NCI-H1105 (cell line): Measurements from ENCODE around the gene FOXL3.
A peak's percentile ranks its signal among the peaks of the same experiment; 100 is the strongest.

ENCODE experiments used
- DNase-seq: peaks from one replicate; lab custom pipeline; 2025; lab: John Stamatoyannopoulos, UW

FOXL3 gene

GRCh38 chr7:302054-302992 lies 12.4 kb downstream of the FOXL3 start:
- DNase-seq = no peak

- no peak for DNase-seq
Measured at GRCh38 chr7:303425-303824, 13.5 kb downstream of the FOXL3 start.

- no peak for DNase-seq
Measured at GRCh38 chr7:303884-304573, 14.1 kb downstream of the FOXL3 start.

GRCh38 chr7:304574-305409 lies 14.8 kb downstream of the FOXL3 start:
- no peak for DNase-seq

DNA sequence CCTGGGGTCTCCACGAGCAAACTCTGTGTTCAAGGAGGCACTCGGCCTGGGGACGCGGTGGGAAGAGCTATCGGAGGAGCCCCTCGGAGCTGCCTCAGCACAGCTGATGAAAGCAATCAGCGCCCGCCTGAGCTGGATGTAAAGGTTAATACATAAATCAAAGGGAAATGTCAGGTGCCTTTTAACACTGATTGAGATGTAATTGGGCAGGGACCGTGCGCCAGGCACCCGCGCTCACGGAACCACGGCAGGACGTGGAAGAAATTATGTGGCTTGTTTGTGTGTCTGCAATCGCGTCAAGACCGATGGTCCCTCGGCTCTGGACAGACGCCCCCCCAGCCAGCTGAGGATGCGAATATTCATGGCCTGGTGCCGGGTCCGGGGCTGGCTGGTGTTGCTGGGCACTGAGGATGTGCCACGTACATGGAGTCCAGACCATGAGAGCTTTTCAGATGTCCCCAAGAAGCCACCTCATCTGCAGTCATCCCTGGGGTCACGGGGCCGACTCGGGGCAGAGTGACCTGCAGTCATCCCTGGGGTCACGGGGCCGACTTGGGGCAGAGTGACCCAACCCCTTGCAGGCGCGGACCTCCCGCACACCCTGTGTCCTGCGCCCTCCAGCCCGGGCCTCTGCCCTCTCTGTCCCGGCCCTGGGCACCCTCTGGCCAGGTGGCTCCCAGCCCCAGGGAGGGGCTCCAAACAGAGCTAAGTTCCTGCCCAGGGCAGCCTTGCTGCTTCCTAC lies 15.6 kb downstream of the FOXL3 start:
- DNase-seq = no peak

GRCh38 chr7:307970-308369 lies 18.0 kb downstream of the FOXL3 start:
- no peak for DNase-seq

DNA sequence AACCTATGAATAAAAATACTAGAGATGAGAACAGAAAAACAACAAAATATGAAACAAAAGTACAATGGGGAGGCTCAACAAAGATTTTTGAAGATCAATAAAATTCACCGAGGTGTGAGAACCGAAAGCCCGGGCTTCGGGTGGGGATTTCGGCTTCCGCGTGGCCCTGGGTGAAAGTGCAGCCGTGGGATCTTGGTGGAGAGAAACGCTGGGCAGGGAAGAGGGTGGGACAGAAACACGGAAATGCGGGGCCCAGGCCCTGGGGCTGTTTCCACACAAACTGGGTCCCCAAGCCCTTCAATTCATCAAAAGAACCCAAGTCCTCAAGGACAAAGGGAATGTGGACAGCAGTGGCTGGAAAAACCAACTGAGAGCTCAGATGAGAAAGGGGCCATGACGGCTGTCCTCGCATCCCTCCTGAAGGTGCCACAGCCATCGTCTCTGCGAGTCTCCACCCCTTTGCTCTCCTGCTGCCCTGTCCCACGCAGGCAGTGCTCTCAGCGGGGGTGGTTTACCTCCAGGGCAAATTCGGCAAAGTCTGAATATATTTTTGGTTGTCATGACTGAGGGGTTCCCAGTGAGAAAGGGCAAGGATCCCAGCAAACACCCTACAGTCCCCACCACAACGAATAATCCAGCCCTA lies 19.7 kb downstream of the FOXL3 start:
- DNase-seq = no peak

DNA sequence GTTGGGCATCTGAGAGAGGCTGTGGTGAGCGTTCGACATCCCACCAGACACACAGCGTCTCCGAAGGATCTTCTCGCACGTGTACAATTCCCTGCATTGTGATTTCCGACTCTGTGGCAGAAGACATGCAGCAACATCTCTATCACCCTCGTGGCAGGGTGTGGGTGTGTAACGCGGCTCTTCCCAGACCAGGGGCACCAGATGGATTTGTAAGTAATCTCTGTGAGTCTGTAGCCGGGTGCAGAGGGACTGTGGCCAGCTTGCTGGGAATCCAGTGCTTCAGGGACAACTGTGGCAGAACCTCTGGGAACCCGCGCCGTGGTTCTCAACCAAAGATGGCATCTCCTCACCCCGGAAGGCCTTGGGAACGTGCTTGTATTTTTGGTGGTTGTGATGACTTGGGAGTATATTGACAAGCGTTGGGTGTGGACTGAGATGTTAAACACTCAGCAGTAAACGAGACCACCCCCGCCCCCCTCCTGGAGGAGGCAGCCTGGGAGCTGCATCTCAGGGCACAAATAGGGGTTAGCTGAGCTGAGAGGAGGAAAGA lies 21.2 kb downstream of the FOXL3 start:
- no peak for DNase-seq

- no peak for DNase-seq
Measured at GRCh38 chr7:311796-312195, 21.8 kb downstream of the FOXL3 start.

GRCh38 chr7:312424-312823 lies 22.5 kb downstream of the FOXL3 start:
- no peak for DNase-seq

DNA sequence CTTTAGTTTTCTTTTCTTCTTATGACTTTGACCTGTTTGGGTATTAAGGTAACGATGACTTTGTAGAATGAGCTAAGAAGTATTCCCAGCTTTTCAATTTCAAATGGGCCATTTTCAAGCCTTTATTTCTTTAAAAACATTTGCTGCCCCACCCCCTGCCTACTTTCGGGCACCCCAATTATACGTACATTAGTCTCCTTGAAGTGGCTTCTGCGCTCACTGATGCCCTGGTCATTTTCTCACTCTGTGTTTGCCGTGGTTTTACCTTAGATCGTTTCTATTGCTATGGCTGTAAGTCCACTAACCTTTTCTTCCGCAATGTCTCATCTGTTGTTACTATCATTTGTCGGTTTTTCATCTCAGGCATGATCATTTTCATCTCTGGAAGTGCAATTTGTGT lies 24.9 kb downstream of the FOXL3 start:
- DNase-seq = no peak

GRCh38 chr7:315516-316265 lies 25.7 kb downstream of the FOXL3 start:
- no peak for DNase-seq

GRCh38 chr7:317643-318405 lies 27.9 kb downstream of the FOXL3 start:
- no peak for DNase-seq

- no peak for DNase-seq
Measured at GRCh38 chr7:318476-318875, 28.5 kb downstream of the FOXL3 start.

- DNase-seq = no peak
Measured at GRCh38 chr7:318878-319661, 29.1 kb downstream of the FOXL3 start.

DNA sequence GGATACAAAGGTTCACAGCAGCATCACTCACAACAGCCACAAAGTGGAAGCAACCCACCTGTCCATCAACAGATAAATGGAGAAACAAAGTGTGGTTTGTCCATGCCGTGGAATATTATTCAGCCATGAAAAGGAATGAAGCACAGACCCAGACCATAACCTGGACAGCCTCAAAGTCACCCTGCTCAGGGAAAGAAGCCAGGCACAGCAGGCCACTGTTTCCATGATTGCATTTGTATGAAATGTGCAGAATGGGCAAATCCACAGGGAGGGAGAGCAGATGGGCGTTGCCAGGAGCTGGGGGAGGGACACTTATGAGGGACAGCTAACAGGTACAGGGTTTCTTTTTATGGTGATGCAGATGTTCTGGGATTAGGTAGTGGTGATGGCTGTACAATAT lies 30.3 kb downstream of the FOXL3 start:
- no peak for DNase-seq

GRCh38 chr7:322111-322671 lies 32.2 kb downstream of the FOXL3 start:
- DNase-seq = peak; percentile 55

- no peak for DNase-seq
Measured at GRCh38 chr7:322708-323111, 32.7 kb downstream of the FOXL3 start.
